HEK293T (cell line): ENCODE measurements around the gene HK1.

Experiments used
- CTCF ChIA-PET: fragments of 350-600 bp; formaldehyde crosslinking; extraction: SDS; loops from one replicate; lab custom pipeline; 2021; ENCODE audit warnings: antibody characterized with exemption, inconsistent platforms; lab: Yijun Ruan, JAX
- POLR2A ChIA-PET: fragments of 350-600 bp; formaldehyde crosslinking; extraction: SDS; loops from one replicate; lab custom pipeline; 2020; ENCODE audit warnings: antibody characterized with exemption, inconsistent platforms; lab: Yijun Ruan, JAX
- DNase-seq: peaks from one replicate; pipeline ENCODE4 v3.0.0; 2012; ENCODE audit warnings: mixed read lengths; ENCODE audit errors: extremely low spot score
- ARNT ChIP-seq: fragments of 450-650 bp; IDR thresholded peaks from 2 replicates; pipeline ENCODE4 v1.6.1; 2017; ENCODE audit warnings: mild to moderate bottlenecking
- BHLHE40 ChIP-seq: fragments of 450-650 bp; IDR thresholded peaks from 2 replicates; pipeline ENCODE4 v1.6.1; 2016; ENCODE audit warnings: mild to moderate bottlenecking, moderate library complexity, borderline replicate concordance
- CTBP1 ChIP-seq: fragments of 450-650 bp; IDR thresholded peaks from 2 replicates; pipeline ENCODE4 v1.6.1; 2016; ENCODE audit warnings: borderline replicate concordance
- ELF4 ChIP-seq: fragments of 450-650 bp; IDR thresholded peaks from 2 replicates; pipeline ENCODE4 v1.6.1; 2017; ENCODE audit warnings: antibody characterized with exemption
- FOXA1 ChIP-seq: fragments of 450-650 bp; IDR thresholded peaks from 2 replicates; pipeline ENCODE4 v1.6.1; 2016; ENCODE audit warnings: mild to moderate bottlenecking
- FOXK2 ChIP-seq: fragments of 450-650 bp; IDR thresholded peaks from 2 replicates; pipeline ENCODE4 v1.6.1; 2016; ENCODE audit warnings: mild to moderate bottlenecking
- FOXM1 ChIP-seq: fragments of 450-650 bp; IDR thresholded peaks from 2 replicates; pipeline ENCODE4 v1.6.1; 2017; ENCODE audit warnings: mild to moderate bottlenecking, borderline replicate concordance
- HDGF ChIP-seq: fragments of 450-650 bp; IDR thresholded peaks from 2 replicates; pipeline ENCODE4 v1.6.1; 2017; ENCODE audit warnings: antibody characterized with exemption, borderline replicate concordance
- L3MBTL2 ChIP-seq: fragments of 450-650 bp; conservative IDR thresholded peaks from 2 replicates; pipeline ENCODE4 v1.6.1; 2016; ENCODE audit warnings: mild to moderate bottlenecking
- LEF1 ChIP-seq: fragments of 450-650 bp; IDR thresholded peaks from 2 replicates; pipeline ENCODE4 v1.6.1; 2017; ENCODE audit warnings: mild to moderate bottlenecking, borderline replicate concordance
- NFRKB ChIP-seq: fragments of 450-650 bp; IDR thresholded peaks from 2 replicates; pipeline ENCODE4 v1.6.1; 2016; ENCODE audit warnings: mild to moderate bottlenecking, moderate library complexity
- SP1 ChIP-seq: fragments of 450-650 bp; IDR thresholded peaks from 2 replicates; pipeline ENCODE4 v1.6.1; 2017
- SUZ12 ChIP-seq: fragments of 450-650 bp; IDR thresholded peaks from 2 replicates; pipeline ENCODE4 v1.6.1; 2016; ENCODE audit warnings: mild to moderate bottlenecking
- TARDBP ChIP-seq: fragments of 450-650 bp; IDR thresholded peaks from 2 replicates; pipeline ENCODE4 v1.6.1; 2016
- ZNF384 ChIP-seq: fragments of 450-650 bp; IDR thresholded peaks from 2 replicates; pipeline ENCODE4 v1.6.1; 2016
- TF ChIP-seq, protein P1 (sequence below): fragments of 450-650 bp; IDR thresholded peaks from 2 replicates; pipeline ENCODE4 v1.6.1; 2016

Gene HK1

DNA sequence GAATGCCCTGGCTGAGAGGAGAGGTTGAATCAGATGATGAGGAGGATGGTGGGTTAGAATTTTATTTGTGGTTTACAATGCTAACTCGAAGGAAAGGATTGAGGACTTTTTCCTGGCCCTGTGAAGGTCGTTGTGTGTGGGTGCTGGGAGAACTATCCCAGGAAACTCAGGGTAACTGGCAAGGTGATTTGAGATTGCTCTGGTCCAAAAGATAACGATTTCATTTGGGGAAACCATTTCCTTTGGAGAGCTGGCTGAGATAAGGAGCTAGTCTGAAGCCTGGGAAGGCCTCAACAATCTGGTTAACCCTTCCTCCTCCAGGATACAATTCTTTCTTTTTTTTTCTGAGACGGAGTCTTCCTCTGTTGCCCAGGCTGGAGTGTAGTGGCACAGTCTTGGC lies 33.0 kb downstream of the HK1 start:
- no peak for DNase-seq
- CTCF ChIA-PET: interaction anchor here (0.6 kb wide), 1 partner anchor 83 kb away, joined by 3 read pairs; no protein-coding TSS in a partner anchor
- POLR2A ChIA-PET: no interaction called here
- no peak for TF ChIP-seq HDGF
- TF ChIP-seq FOXA1: no peak
- TF ChIP-seq BHLHE40: no peak
- TF ChIP-seq FOXM1: no peak
- TF ChIP-seq SUZ12: no peak
- no peak for TF ChIP-seq ARNT
- TF ChIP-seq, protein P1, sequence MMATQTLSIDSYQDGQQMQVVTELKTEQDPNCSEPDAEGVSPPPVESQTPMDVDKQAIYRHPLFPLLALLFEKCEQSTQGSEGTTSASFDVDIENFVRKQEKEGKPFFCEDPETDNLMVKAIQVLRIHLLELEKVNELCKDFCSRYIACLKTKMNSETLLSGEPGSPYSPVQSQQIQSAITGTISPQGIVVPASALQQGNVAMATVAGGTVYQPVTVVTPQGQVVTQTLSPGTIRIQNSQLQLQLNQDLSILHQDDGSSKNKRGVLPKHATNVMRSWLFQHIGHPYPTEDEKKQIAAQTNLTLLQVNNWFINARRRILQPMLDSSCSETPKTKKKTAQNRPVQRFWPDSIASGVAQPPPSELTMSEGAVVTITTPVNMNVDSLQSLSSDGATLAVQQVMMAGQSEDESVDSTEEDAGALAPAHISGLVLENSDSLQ: no peak
- no peak for TF ChIP-seq ELF4
- TF ChIP-seq TARDBP: no peak
- TF ChIP-seq NFRKB: no peak
- TF ChIP-seq L3MBTL2: no peak
- TF ChIP-seq SP1: no peak
- no peak for TF ChIP-seq LEF1
- no peak for TF ChIP-seq CTBP1
- TF ChIP-seq ZNF384: no peak
- TF ChIP-seq FOXK2: no peak

DNA sequence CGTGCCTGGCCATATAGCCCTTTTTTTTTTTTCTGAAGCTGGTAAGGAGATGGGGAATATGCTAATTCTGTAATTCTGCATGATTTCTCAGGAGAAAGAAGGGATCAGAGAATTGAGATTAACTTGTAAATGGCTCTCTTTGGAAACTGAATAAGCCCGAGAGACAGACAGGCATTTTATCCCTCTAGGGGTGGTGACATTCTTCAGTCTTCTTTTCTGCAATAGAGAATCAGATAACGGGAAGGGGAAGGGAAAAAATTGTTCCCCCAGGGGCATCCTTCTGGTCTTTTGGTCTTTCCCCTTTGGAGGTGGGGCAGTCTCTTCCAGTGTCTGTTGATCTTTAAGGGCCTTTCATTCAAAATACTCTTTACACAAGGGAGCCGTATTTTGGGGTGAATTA lies 34.2 kb downstream of the HK1 start:
- POLR2A ChIA-PET: no interaction called here
- CTCF ChIA-PET: interaction anchor here (1.5 kb wide), 1 partner anchor 8 kb away, joined by 4 read pairs; no protein-coding TSS in a partner anchor

DNA sequence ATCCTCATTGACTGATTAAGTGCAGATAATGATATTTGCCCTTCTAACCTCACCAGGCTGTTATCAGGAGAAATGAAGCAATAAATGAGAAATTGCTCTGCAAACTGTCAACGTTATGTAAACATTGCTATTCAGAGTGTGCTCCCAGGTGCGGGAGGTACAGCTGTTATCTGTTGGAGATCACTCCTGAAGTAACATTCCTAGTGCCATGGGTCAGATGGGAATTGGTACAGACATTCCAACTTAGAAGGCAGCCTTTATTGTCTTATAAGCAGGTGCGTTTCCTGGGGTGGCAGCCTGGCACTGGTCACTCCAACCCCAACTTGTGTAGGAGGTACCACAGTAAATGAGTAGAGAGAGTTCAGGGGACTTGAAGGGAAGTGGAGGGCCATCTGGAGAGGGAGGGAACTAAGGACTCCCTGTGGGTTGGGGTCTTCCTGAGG lies 36.8 kb downstream of the HK1 start:
- TF ChIP-seq NFRKB (no peak), FOXM1 (no peak), TARDBP (no peak), ZNF384 (no peak)
- ChIA-PET POLR2A (interaction anchor here (0.6 kb wide), 1 partner anchor 8 kb away, joined by 3 read pairs; no protein-coding TSS in a partner anchor), CTCF (no interaction called here)
- no peak for DNase-seq

More for the DNA sequence above, 34.2 kb downstream of the HK1 start:
- no peak for TF ChIP-seq ELF4
- no peak for TF ChIP-seq BHLHE40
- TF ChIP-seq CTBP1: no peak
- TF ChIP-seq, protein P1: no peak
- TF ChIP-seq FOXK2: no peak
- TF ChIP-seq ARNT: no peak
- TF ChIP-seq FOXA1: no peak
- TF ChIP-seq FOXM1: no peak
- no peak for TF ChIP-seq TARDBP
- no peak for TF ChIP-seq NFRKB
- DNase-seq: no peak

DNA sequence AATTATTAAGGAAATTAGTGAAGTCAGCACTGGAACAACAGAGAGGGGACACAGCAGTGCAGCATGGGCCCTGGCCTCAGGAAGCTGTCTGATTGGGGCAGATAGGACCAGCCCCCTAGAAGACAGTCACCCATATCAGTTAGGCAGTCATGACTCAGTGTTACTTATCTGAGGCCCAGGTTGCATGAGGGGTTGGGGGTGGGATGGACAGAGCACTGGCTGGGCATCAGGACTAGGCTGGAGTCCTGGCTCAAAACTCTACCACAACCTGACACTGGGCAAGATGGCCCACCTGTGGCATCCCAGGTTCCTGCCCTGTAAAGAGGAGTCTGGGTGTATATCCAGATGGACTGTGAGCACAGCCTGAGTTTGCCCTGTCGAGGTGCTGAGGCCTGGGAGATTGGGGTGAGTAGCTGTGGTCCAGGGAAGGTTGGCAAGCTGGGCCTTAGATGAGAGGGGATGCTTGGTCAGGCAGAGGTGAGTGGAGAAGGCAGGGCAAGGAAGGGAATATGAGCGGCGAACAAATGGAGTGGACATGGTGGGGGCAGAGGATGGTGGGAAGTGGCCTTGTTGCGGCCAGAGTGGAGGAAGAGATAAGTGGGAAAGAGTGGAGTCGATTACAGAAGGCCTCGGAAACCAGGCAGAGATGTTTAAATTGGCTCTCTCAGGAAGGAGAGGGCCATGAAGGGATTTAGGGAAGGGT lies 37.5 kb downstream of the HK1 start:
- CTCF ChIA-PET: no interaction called here
- DNase-seq: no peak
- TF ChIP-seq FOXK2: no peak
- TF ChIP-seq LEF1: no peak
- TF ChIP-seq ELF4: no peak
- no peak for TF ChIP-seq HDGF
- no peak for TF ChIP-seq ZNF384
- no peak for TF ChIP-seq BHLHE40
- no peak for TF ChIP-seq FOXA1
- POLR2A ChIA-PET: no interaction called here

DNA sequence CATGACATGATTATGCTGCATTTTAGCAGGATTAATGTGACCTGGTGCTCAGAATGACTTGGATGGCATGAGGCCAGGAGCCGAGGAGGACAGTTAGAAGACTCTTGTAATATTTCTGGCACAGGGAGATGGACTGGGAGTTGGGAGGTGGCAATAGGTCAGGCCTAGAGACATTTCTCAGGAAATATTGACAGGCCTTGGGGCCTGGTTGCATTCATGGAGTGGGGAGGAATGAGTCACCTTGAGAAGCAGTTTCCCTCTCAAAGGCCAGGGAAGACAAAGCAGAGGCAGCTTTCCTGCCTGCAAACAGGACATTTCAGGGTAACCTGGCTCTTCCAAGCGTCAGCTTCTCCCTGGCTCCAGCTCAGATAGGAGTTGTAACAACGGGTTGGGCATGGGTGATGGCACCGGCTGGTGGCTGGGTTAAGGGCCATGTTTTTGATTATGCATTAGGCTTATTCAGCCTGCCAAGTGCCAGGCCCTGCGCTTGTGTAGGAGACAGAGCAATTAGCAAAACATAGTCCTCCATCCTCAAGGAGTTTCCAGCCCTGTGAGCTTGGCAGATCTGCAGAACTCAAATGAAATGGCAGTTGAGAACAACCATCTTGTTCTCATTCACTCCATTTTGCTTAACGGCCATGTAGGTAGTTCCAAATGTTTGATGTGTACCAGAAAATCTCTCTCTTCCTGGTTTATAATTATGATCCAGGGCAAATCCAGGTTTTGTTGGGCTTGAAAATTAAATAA lies 38.2 kb downstream of the HK1 start:
- TF ChIP-seq FOXA1 (no peak), CTBP1 (no peak), BHLHE40 (no peak), TARDBP (no peak), SUZ12 (no peak), FOXK2 (no peak), HDGF (no peak), NFRKB (no peak), L3MBTL2 (no peak), SP1 (no peak), FOXM1 (no peak), LEF1 (no peak), ARNT (no peak), ZNF384 (no peak), ELF4 (no peak)
- TF ChIP-seq, protein P1: no peak
- CTCF ChIA-PET: no interaction called here
- POLR2A ChIA-PET: no interaction called here
- no peak for DNase-seq

DNA sequence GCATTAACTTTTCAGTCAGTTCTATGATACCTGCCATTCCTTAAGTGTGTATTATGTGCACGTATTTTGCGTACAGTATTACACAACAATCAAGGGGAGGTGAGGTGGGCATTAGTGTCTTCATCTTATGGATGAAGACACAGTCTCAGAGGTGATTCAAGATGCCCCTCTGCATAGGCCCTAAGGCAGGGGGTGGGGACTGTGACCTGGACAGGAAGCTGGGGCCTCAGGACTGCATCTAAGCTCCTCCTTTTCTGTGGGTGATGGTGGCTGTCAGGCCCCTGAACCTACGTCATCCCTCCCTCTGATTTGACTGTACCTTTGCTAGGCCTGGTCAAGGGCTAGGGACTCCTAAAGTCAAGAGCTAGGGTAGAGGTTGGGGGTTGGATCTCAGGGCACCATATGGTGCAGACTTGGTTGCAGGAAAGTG lies 38.9 kb downstream of the HK1 start:
- no peak for DNase-seq
- TF ChIP-seq SUZ12: no peak
- no peak for TF ChIP-seq SP1
- TF ChIP-seq, protein P1: no peak
- TF ChIP-seq ELF4: no peak
- no peak for TF ChIP-seq L3MBTL2
- TF ChIP-seq LEF1: no peak
- no peak for TF ChIP-seq BHLHE40
- no peak for TF ChIP-seq FOXM1
- TF ChIP-seq CTBP1: no peak
- no peak for TF ChIP-seq FOXA1
- TF ChIP-seq ZNF384: no peak
- no peak for TF ChIP-seq TARDBP
- no peak for TF ChIP-seq NFRKB
- no peak for TF ChIP-seq HDGF
- TF ChIP-seq ARNT: no peak
- TF ChIP-seq FOXK2: no peak
- ChIA-PET CTCF (no interaction called here), POLR2A (interaction anchor here (1.2 kb wide), 1 partner anchor 10 kb away, joined by 4 read pairs; no protein-coding TSS in a partner anchor)
